Measurements from ENCODE around the gene CBX3. TPM values are rescaled to one million over a fixed set of nuclear protein-coding genes. Genes with fewer than 3 reads are reported as not detected.
A peak's percentile ranks its signal among the peaks of the same experiment; 100 is the strongest.
"Not testable (repeated sequence)": the region's sequence is repeated elsewhere in the genome, so short reads cannot be mapped to it uniquely, and the experiment has no call there.

The CBX3 gene
- total RNA-seq, 1 donor from 2014 or later = 360 TPM

GRCh38 chr7:26183545-26184280, 17.8 kb upstream of the CBX3 start:
- Mint-ChIP-seq H3K9me3 (no peaks in the 10 kb centered on the region), H3K27me3 (ENCODE audit: insufficient read depth, low read depth) (peaks cover 5% of the 10 kb centered on the region), H3K36me3 (peaks cover 22% of the 10 kb centered on the region), H3K4me3 (no peak overlapping the region), H3K27ac (no peak overlapping the region), H3K4me1 (peaks cover 15% of the 10 kb centered on the region)
- Histone ChIP-seq H3F3A (ENCODE audit: low read depth) (peaks cover 70% of the 10 kb centered on the region), H3K27ac (peak overlapping the region; percentile 62), H4K20me1 (ENCODE audit: low read depth) (peaks cover 28% of the 10 kb centered on the region), H3K79me2 (ENCODE audit: low read depth) (peaks cover 10% of the 10 kb centered on the region), H3K36me3 (peaks cover under 1% of the 10 kb centered on the region), H2AFZ (replicated peaks) (no peak overlapping the region), H3K9me3 (ENCODE audit: low read depth) (no peaks in the 10 kb centered on the region), H3K4me1 (no peaks in the 10 kb centered on the region), H3K9ac (no peak overlapping the region), H3K27me3 (no peaks in the 10 kb centered on the region), H3K4me3 (no peak overlapping the region), H3K4me2 (no peak overlapping the region)
- no peak for DNase-seq (ENCODE audit: low spot score)
- TF ChIP-seq CTCF (IDR thresholded peaks at IDR 0.05) (no peak), EZH2 (IDR thresholded peaks at IDR 0.05) (no peak), EZH2phosphoT487 (IDR thresholded peaks at IDR 0.05) (no peak)

- H3K4me2 ChIP-seq; DNase-seq (ENCODE audit: low spot score); H3K27ac Mint-ChIP-seq; H3K27me3 ChIP-seq; H3K4me1 ChIP-seq; H3K4me3 ChIP-seq; H3K9me3 Mint-ChIP-seq; H3K4me3 Mint-ChIP-seq; H2AFZ ChIP-seq (replicated peaks); H3K27me3 Mint-ChIP-seq (ENCODE audit: insufficient read depth, low read depth); H3K9me3 ChIP-seq (ENCODE audit: low read depth); H3K9ac ChIP-seq; H3K36me3 ChIP-seq: not testable (repeated sequence)
- peaks cover 17% of the 10 kb centered on the region for H3K79me2 ChIP-seq (ENCODE audit: low read depth)
- peaks cover 78% of the 10 kb centered on the region for H3F3A ChIP-seq (ENCODE audit: low read depth)
- Mint-ChIP-seq H3K4me1 (peaks cover 18% of the 10 kb centered on the region), H3K36me3 (peaks cover 28% of the 10 kb centered on the region)
- peak overlapping the region; percentile 62 for H3K27ac ChIP-seq
- peaks cover 36% of the 10 kb centered on the region for H4K20me1 ChIP-seq (ENCODE audit: low read depth)
Observed at GRCh38 chr7:26184281-26185101, 17.1 kb upstream of the CBX3 start.

GRCh38 chr7:26185131-26185843, 16.3 kb upstream of the CBX3 start:
- Mint-ChIP-seq H3K36me3 (peaks cover 33% of the 10 kb centered on the region), H3K9me3 (no peaks in the 10 kb centered on the region), H3K4me1 (peaks cover 19% of the 10 kb centered on the region), H3K27me3 (ENCODE audit: insufficient read depth, low read depth) (no peaks in the 10 kb centered on the region), H3K27ac (no peak overlapping the region), H3K4me3 (no peak overlapping the region)
- Histone ChIP-seq H3K27me3 (no peaks in the 10 kb centered on the region), H3K79me2 (ENCODE audit: low read depth) (peaks cover 25% of the 10 kb centered on the region), H3K27ac (peak overlapping the region; percentile 59), H4K20me1 (ENCODE audit: low read depth) (peaks cover 44% of the 10 kb centered on the region), H3K9ac (no peak overlapping the region), H3F3A (ENCODE audit: low read depth) (peaks cover 86% of the 10 kb centered on the region), H3K4me2 (no peak overlapping the region), H3K4me1 (no peaks in the 10 kb centered on the region), H3K9me3 (ENCODE audit: low read depth) (no peaks in the 10 kb centered on the region), H2AFZ (replicated peaks) (no peak overlapping the region), H3K4me3 (no peak overlapping the region), H3K36me3 (peaks cover 15% of the 10 kb centered on the region)
- TF ChIP-seq CTCF (IDR thresholded peaks at IDR 0.05) (no peak), EZH2 (IDR thresholded peaks at IDR 0.05) (no peak), EZH2phosphoT487 (IDR thresholded peaks at IDR 0.05) (no peak)
- DNase-seq (ENCODE audit: low spot score) = no peak

Measured in neural progenitor cell (in vitro differentiated cells).